NCI-H446 (cell line): ENCODE measurements around the gene RET.

ENCODE experiments used
- DNase-seq, 2 experiments: peaks; one replicate each; lab custom pipeline; 2025; lab: John Stamatoyannopoulos, UW

The RET gene

GRCh38 chr10:43062402-43063160, 14.3 kb upstream of the RET start:
- no peak for DNase-seq

GRCh38 chr10:43064331-43065075, 12.4 kb upstream of the RET start:
- DNase-seq = no peak

GRCh38 chr10:43065234-43065633, 11.6 kb upstream of the RET start:
- no peak for DNase-seq

- DNase-seq = no peak
Observed at GRCh38 chr10:43065761-43066160, 11.1 kb upstream of the RET start.

- no peak for DNase-seq
Observed at GRCh38 chr10:43066481-43066880, 10.4 kb upstream of the RET start.

GRCh38 chr10:43067391-43068135, 9.3 kb upstream of the RET start:
- DNase-seq = no peak

GRCh38 chr10:43068136-43068395, 8.8 kb upstream of the RET start:
- no peak for DNase-seq

- DNase-seq = no peak
Observed at GRCh38 chr10:43068471-43069210, 8.2 kb upstream of the RET start.

- no peak for DNase-seq
Observed at GRCh38 chr10:43069211-43069515, 7.7 kb upstream of the RET start.

- no peak for DNase-seq
Observed at GRCh38 chr10:43069579-43069978, 7.3 kb upstream of the RET start.

- DNase-seq = no peak
Observed at GRCh38 chr10:43070121-43071085, 6.5 kb upstream of the RET start.

- no peak for DNase-seq
Observed at GRCh38 chr10:43071865-43072650, 4.8 kb upstream of the RET start.

GRCh38 chr10:43073191-43073590, 3.7 kb upstream of the RET start:
- DNase-seq = no peak

GRCh38 chr10:43073721-43074120, 3.1 kb upstream of the RET start:
- DNase-seq = no peak

- no peak for DNase-seq
Observed at GRCh38 chr10:43074409-43074808, 2.5 kb upstream of the RET start.

GRCh38 chr10:43074827-43075611, 1.9 kb upstream of the RET start:
- no peak for DNase-seq

- DNase-seq = no peak
Observed at GRCh38 chr10:43075612-43076003, 1.3 kb upstream of the RET start.

GRCh38 chr10:43076311-43076875, 476 bp upstream of the RET start:
- DNase-seq = no peak

GRCh38 chr10:43077421-43078171, 727 bp downstream of the RET start:
- no peak for DNase-seq
